ENCODE data around the gene ACBD3.

The ACBD3 gene

GRCh38 chr1:226222686-226223085, 36.1 kb upstream of the ACBD3 start:
- no peak for DNase-seq (ENCODE audit: low read depth)
- TF ChIP-seq CTCF (IDR thresholded peaks at IDR 0.05; ENCODE audit: insufficient read depth, low read depth, low read length, missing control alignments), result no peak
- H3K4me3 ChIP-seq (ENCODE audit: low read depth, low read length), result no peak overlapping the region

GRCh38 chr1:226220473-226221189, 34.1 kb upstream of the ACBD3 start:
- DNase-seq (ENCODE audit: low read depth), result no peak
- H3K4me3 ChIP-seq (ENCODE audit: low read depth, low read length), result no peak overlapping the region
- TF ChIP-seq CTCF (IDR thresholded peaks at IDR 0.05; ENCODE audit: insufficient read depth, low read depth, low read length, missing control alignments), result no peak

GRCh38 chr1:226217273-226217672, 30.7 kb upstream of the ACBD3 start:
- H3K4me3 ChIP-seq (ENCODE audit: low read depth, low read length), result no peak overlapping the region
- TF ChIP-seq CTCF (IDR thresholded peaks at IDR 0.05; ENCODE audit: insufficient read depth, low read depth, low read length, missing control alignments), result no peak
- no peak for DNase-seq (ENCODE audit: low read depth)

- no peak overlapping the region for H3K4me3 ChIP-seq (ENCODE audit: low read depth, low read length)
- TF ChIP-seq CTCF (IDR thresholded peaks at IDR 0.05; ENCODE audit: insufficient read depth, low read depth, low read length, missing control alignments), result no peak
Measured at GRCh38 chr1:226216056-226216455, 29.5 kb upstream of the ACBD3 start.

GRCh38 chr1:226215239-226215638, 28.7 kb upstream of the ACBD3 start:
- H3K4me3 ChIP-seq (ENCODE audit: low read depth, low read length), result no peak overlapping the region
- TF ChIP-seq CTCF (IDR thresholded peaks at IDR 0.05; ENCODE audit: insufficient read depth, low read depth, low read length, missing control alignments), result no peak
- DNase-seq (ENCODE audit: low read depth), result no peak

More at GRCh38 chr1:226216056-226216455, 29.5 kb upstream of the ACBD3 start:
- no peak for DNase-seq (ENCODE audit: low read depth)

GRCh38 chr1:226212545-226212944, 26.0 kb upstream of the ACBD3 start:
- H3K4me3 ChIP-seq (ENCODE audit: low read depth, low read length), result no peak overlapping the region
- no peak for DNase-seq (ENCODE audit: low read depth)
- TF ChIP-seq CTCF (IDR thresholded peaks at IDR 0.05; ENCODE audit: insufficient read depth, low read depth, low read length, missing control alignments), result no peak

Data from GM12865 (cell line).